Measurements from ENCODE around the gene TMEM132D. TPM values are rescaled to one million over a fixed set of nuclear protein-coding genes. Genes with fewer than 3 reads are reported as not detected.
"Not testable (repeated sequence)": the region's sequence is repeated elsewhere in the genome, so short reads cannot be mapped to it uniquely, and the experiment has no call there.

Gene TMEM132D
- total and polyA plus RNA-seq, 2 experiments from 2014 or later: not detected

DNA sequence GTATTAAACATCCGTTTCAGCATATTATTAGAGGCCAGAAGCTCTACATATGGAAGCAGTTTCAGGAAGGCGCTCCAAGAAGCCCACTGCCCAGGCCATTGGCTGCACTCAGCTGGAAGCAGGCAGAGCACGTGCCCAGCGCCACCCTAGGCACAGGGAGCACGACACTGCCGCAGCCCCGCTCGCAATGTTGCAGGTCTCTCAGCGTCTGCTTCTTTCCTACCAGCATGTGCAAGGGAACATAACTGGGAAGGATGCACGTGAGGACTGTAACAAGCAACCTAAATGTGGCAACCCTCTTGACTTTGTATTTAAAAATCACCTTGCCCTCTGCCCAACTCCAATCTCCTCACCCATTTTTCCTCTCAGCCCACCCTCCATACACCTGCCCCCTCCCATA lies 3.5 kb downstream of the TMEM132D start:
- TF ChIP-seq EZH2phosphoT487 (IDR thresholded peaks at IDR 0.05; ENCODE audit: insufficient read depth, low read depth) (no peak), EZH2 (IDR thresholded peaks at IDR 0.05; ENCODE audit: insufficient read depth, poor library complexity, severe bottlenecking) (no peak)
- Histone ChIP-seq H3K27me3 (replicated peaks; ENCODE audit: insufficient read depth) (no peaks in the 10 kb centered on the region), H3K27ac (no peak overlapping the region), H2AFZ (no peak overlapping the region), H3K4me2 (ENCODE audit: unreplicated experiment) (no peak overlapping the region), H3K36me3 (ENCODE audit: low read depth) (no peaks in the 10 kb centered on the region), H3K9ac (no peak overlapping the region), H3F3A (ENCODE audit: insufficient read depth) (no peaks in the 10 kb centered on the region), H3K4me1 (ENCODE audit: insufficient read depth) (no peaks in the 10 kb centered on the region), H3K9me2 (ENCODE audit: insufficient read depth) (no peaks in the 10 kb centered on the region), H4K20me1 (ENCODE audit: insufficient read depth) (no peaks in the 10 kb centered on the region), H3K9me3 (ENCODE audit: low read depth) (no peaks in the 10 kb centered on the region), H3K4me3 (no peak overlapping the region), H3K79me2 (ENCODE audit: insufficient read depth) (no peaks in the 10 kb centered on the region)
- in situ Hi-C loops (cut with MboI): no loop called here
- DNase-seq: no peak
- 23 to 26% methylated on average over 10 of the region's 10 CpGs for WGBS, 2 experiments (ENCODE audit: low coverage in 1 of 2, low lambda C conversion rate in 2 of 2, missing lambda C conversion rate in 2 of 2)

DNA sequence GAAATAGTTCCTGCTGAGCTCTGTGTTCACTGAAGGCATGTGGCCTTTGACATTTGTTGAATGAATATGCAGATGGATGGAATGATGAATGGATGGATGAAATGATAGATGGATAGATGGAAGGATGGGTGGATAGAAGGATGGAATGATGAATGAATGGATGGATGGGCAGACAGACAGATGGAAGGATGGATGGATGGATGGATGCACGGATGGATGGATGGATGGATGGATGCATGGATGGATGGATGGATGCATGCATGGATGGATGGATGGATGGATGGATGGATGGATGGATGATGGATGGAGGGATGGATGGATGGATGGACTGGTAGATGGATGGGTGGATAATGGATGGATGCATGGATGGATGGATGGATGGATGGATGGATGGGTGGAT lies 4.8 kb downstream of the TMEM132D start:
- H3K79me2 ChIP-seq (ENCODE audit: insufficient read depth); H3K36me3 ChIP-seq (ENCODE audit: low read depth); in situ Hi-C loops (cut with MboI); H3K27ac ChIP-seq; H3K9me3 ChIP-seq (ENCODE audit: low read depth); H3K4me1 ChIP-seq (ENCODE audit: insufficient read depth); H3K9me2 ChIP-seq (ENCODE audit: insufficient read depth); H3K9ac ChIP-seq; H4K20me1 ChIP-seq (ENCODE audit: insufficient read depth); H3K27me3 ChIP-seq (replicated peaks; ENCODE audit: insufficient read depth); DNase-seq; H3K4me3 ChIP-seq; H2AFZ ChIP-seq; H3K4me2 ChIP-seq (ENCODE audit: unreplicated experiment); H3F3A ChIP-seq (ENCODE audit: insufficient read depth): not testable (repeated sequence)
- 10 to 11% methylated on average over 1 of the region's 1 CpG for WGBS, 2 experiments (ENCODE audit: low coverage in 1 of 2, low lambda C conversion rate in 2 of 2, missing lambda C conversion rate in 2 of 2)

DNA sequence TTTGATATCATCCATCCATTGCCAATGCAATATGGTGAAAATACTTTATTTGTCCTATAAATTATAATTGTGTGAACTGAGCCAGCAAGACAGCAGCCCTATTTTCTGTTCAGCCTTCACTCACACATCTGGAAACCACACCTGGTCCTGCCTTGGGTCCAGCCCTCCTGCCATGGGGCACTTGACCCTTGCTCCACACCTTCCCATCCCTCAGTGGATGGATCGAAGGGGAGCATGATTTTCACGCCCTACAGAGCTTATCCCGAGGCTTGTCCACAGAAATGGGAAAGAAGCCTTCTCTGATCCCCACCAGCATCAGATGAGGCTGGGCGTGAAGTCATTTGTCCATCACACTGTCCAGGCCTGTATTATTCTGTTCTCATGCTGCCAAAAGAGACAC lies 10.1 kb downstream of the TMEM132D start:
- H3K79me2 ChIP-seq (ENCODE audit: insufficient read depth): no peaks in the 10 kb centered on the region
- DNase-seq: no peak
- no peaks in the 10 kb centered on the region for H3K9me2 ChIP-seq (ENCODE audit: insufficient read depth)
- TF ChIP-seq EZH2phosphoT487 (IDR thresholded peaks at IDR 0.05; ENCODE audit: insufficient read depth, low read depth) (no peak), EZH2 (IDR thresholded peaks at IDR 0.05; ENCODE audit: insufficient read depth, poor library complexity, severe bottlenecking) (no peak)
- H3K27me3 ChIP-seq (replicated peaks; ENCODE audit: insufficient read depth): no peaks in the 10 kb centered on the region
- no peak overlapping the region for H3K27ac ChIP-seq
- H4K20me1 ChIP-seq (ENCODE audit: insufficient read depth): no peaks in the 10 kb centered on the region
- H3K9ac ChIP-seq: no peak overlapping the region
- no peak overlapping the region for H2AFZ ChIP-seq
- no peaks in the 10 kb centered on the region for H3K9me3 ChIP-seq (ENCODE audit: low read depth)
- no peak overlapping the region for H3K4me3 ChIP-seq
- WGBS, 2 experiments (ENCODE audit: low coverage in 1 of 2, low lambda C conversion rate in 2 of 2, missing lambda C conversion rate in 2 of 2): 11 to 16% methylated on average over 4 of the region's 4 CpGs
- no peak overlapping the region for H3K4me2 ChIP-seq (ENCODE audit: unreplicated experiment)
- no peaks in the 10 kb centered on the region for H3K36me3 ChIP-seq (ENCODE audit: low read depth)
- in situ Hi-C loops (cut with MboI): no loop called here
- H3K4me1 ChIP-seq (ENCODE audit: insufficient read depth): no peaks in the 10 kb centered on the region
- H3F3A ChIP-seq (ENCODE audit: insufficient read depth): no peaks in the 10 kb centered on the region

DNA sequence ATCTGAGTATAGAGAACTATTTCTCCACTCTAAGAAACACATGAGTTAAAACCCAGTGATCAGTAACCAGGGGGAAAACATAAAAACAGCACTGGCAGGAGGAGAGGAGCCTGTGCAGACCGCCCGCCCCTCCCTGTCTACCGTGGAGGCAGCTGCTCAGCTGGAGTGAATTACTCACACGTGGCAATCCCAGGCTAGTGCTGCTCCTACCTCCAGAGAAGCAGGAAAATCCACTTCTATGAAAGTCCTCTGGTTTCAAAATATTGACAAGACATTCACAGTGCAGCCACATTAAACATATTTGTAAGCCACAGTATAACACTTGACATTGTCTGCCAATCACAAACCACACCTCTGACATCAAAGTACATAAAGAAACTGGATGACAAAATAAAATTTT lies 16.7 kb downstream of the TMEM132D start:
- H3K4me2 ChIP-seq (ENCODE audit: unreplicated experiment): no peak overlapping the region
- no peaks in the 10 kb centered on the region for H3K4me1 ChIP-seq (ENCODE audit: insufficient read depth)
- in situ Hi-C loops (cut with MboI): no loop called here
- H3K27me3 ChIP-seq (replicated peaks; ENCODE audit: insufficient read depth): no peaks in the 10 kb centered on the region
- no peaks in the 10 kb centered on the region for H3F3A ChIP-seq (ENCODE audit: insufficient read depth)
- no peaks in the 10 kb centered on the region for H3K79me2 ChIP-seq (ENCODE audit: insufficient read depth)
- no peaks in the 10 kb centered on the region for H3K9me2 ChIP-seq (ENCODE audit: insufficient read depth)
- no peak for TF ChIP-seq EZH2phosphoT487 (IDR thresholded peaks at IDR 0.05; ENCODE audit: insufficient read depth, low read depth)
- TF ChIP-seq EZH2 (IDR thresholded peaks at IDR 0.05; ENCODE audit: insufficient read depth, poor library complexity, severe bottlenecking): no peak
- H3K9me3 ChIP-seq (ENCODE audit: low read depth): no peaks in the 10 kb centered on the region
- H2AFZ ChIP-seq: no peak overlapping the region
- H4K20me1 ChIP-seq (ENCODE audit: insufficient read depth): no peaks in the 10 kb centered on the region
- no peak for DNase-seq
- H3K27ac ChIP-seq: no peak overlapping the region
- 1 to 3% methylated on average over 4 of the region's 4 CpGs for WGBS, 2 experiments (ENCODE audit: low coverage in 1 of 2, low lambda C conversion rate in 2 of 2, missing lambda C conversion rate in 2 of 2)
- no peaks in the 10 kb centered on the region for H3K36me3 ChIP-seq (ENCODE audit: low read depth)
- H3K9ac ChIP-seq: no peak overlapping the region
- H3K4me3 ChIP-seq: no peak overlapping the region

DNA sequence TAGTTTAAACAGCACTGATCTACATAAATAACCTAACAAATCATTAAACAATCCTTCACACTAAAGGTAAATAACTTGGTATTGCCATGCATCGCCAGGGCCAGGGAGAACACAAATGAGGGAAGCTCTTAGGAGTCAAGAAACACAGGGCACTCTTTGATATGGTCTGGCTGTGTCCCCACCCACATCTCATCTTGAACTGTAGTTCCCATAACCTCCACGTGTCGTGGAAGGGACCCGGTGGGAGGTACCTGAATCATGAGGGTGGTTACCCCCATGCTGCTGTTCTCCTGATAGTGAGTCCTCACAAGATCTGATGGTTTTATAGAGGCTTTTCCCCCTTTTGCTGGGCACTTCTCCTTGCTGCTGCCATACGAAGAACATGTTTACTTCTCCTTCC lies 17.3 kb downstream of the TMEM132D start:
- Histone ChIP-seq H3K4me2 (ENCODE audit: unreplicated experiment) (no peak overlapping the region), H3K27me3 (replicated peaks; ENCODE audit: insufficient read depth) (no peaks in the 10 kb centered on the region), H3K4me3 (no peak overlapping the region), H2AFZ (no peak overlapping the region), H3K79me2 (ENCODE audit: insufficient read depth) (no peaks in the 10 kb centered on the region), H4K20me1 (ENCODE audit: insufficient read depth) (no peaks in the 10 kb centered on the region), H3F3A (ENCODE audit: insufficient read depth) (no peaks in the 10 kb centered on the region), H3K9ac (no peak overlapping the region), H3K9me3 (ENCODE audit: low read depth) (no peaks in the 10 kb centered on the region), H3K9me2 (ENCODE audit: insufficient read depth) (no peaks in the 10 kb centered on the region), H3K27ac (no peak overlapping the region), H3K36me3 (ENCODE audit: low read depth) (no peaks in the 10 kb centered on the region), H3K4me1 (ENCODE audit: insufficient read depth) (no peaks in the 10 kb centered on the region)
- no peak for DNase-seq
- 22 to 23% methylated on average over 5 of the region's 5 CpGs for WGBS, 2 experiments (ENCODE audit: low coverage in 1 of 2, low lambda C conversion rate in 2 of 2, missing lambda C conversion rate in 2 of 2)
- in situ Hi-C loops (cut with MboI): no loop called here
- TF ChIP-seq EZH2phosphoT487 (IDR thresholded peaks at IDR 0.05; ENCODE audit: insufficient read depth, low read depth) (no peak), EZH2 (IDR thresholded peaks at IDR 0.05; ENCODE audit: insufficient read depth, poor library complexity, severe bottlenecking) (no peak)

All from GM23248 (cell line).